ENCODE results near the gene UNG.
A peak's percentile ranks its signal among the peaks of the same experiment; 100 is the strongest.
"Not testable (repeated sequence)": the region's sequence is repeated elsewhere in the genome, so short reads cannot be mapped to it uniquely, and the experiment has no call there.

Gene UNG

GRCh38 chr12:109097435-109098182 lies at the start of gene UNG:
Gene UNG, plus strand, starts transcription at chr12:109097597. Its CDS starts 83 bp downstream, at chr12:109097680.
- DNase-seq, result peak; percentile 94 to 97

- DNase-seq, result not testable (repeated sequence)
Observed at GRCh38 chr12:109048706-109049105, 48.7 kb upstream of the UNG start.

GRCh38 chr12:109049794-109050193 lies 47.6 kb upstream of the UNG start:
- DNase-seq, result not testable (repeated sequence)

- DNase-seq, result no peak
Observed at GRCh38 chr12:109052097-109052413, 45.3 kb upstream of the UNG start.

GRCh38 chr12:109052414-109053323 lies 44.7 kb upstream of the UNG start, which contains the start of gene USP30:
Gene USP30, plus strand, starts transcription at chr12:109052576. Its CDS starts 103 bp downstream, at chr12:109052679.
- peak; percentile 75 to 83 for DNase-seq

- DNase-seq, result no peak
Observed at GRCh38 chr12:109053382-109054123, 43.8 kb upstream of the UNG start.

- not testable (repeated sequence) for DNase-seq
Observed at GRCh38 chr12:109054124-109054513, 43.3 kb upstream of the UNG start.

GRCh38 chr12:109054520-109054919 lies 42.9 kb upstream of the UNG start:
- no peak for DNase-seq

GRCh38 chr12:109056891-109057290 lies 40.5 kb upstream of the UNG start:
- DNase-seq, result peak in 1 of 2 donors; percentile 70

GRCh38 chr12:109057376-109057775 lies 40.0 kb upstream of the UNG start:
- peak in 1 of 2 donors; percentile 75 for DNase-seq

GRCh38 chr12:109058773-109059172 lies 38.6 kb upstream of the UNG start:
- no peak for DNase-seq

GRCh38 chr12:109064143-109064542 lies 33.3 kb upstream of the UNG start:
- no peak for DNase-seq

GRCh38 chr12:109065154-109065852 lies 32.1 kb upstream of the UNG start:
- DNase-seq, result no peak

GRCh38 chr12:109065853-109066193 lies 31.6 kb upstream of the UNG start:
- DNase-seq, result no peak

GRCh38 chr12:109069307-109070271 lies 27.8 kb upstream of the UNG start:
- no peak for DNase-seq

GRCh38 chr12:109074866-109075265 lies 22.5 kb upstream of the UNG start:
- no peak for DNase-seq

GRCh38 chr12:109082751-109083150 lies 14.6 kb upstream of the UNG start:
- DNase-seq, result no peak

- DNase-seq, result no peak
Observed at GRCh38 chr12:109084425-109084824, 13.0 kb upstream of the UNG start.

GRCh38 chr12:109085590-109085989 lies 11.8 kb upstream of the UNG start:
- DNase-seq, result no peak

GRCh38 chr12:109087250-109087649 lies 10.1 kb upstream of the UNG start:
- no peak for DNase-seq

- DNase-seq, result no peak
Observed at GRCh38 chr12:109088818-109089217, 8.6 kb upstream of the UNG start.

Measured in hippocampal formation (tissue), 2 donors.